H1 (cell line): Measurements from ENCODE around the gene DNA2. TPM values are rescaled to one million over a fixed set of nuclear protein-coding genes. Genes with fewer than 3 reads are reported as not detected.

Source experiments
- CTBP2 ChIP-seq: IDR thresholded peaks from 2 replicates; pipeline ENCODE4 v1.7.0; 2011; ENCODE audit warnings: borderline replicate concordance, mild to moderate bottlenecking, moderate library complexity, mixed read lengths, low read length; ENCODE audit not compliant: insufficient read depth, insufficient read length
- KDM5A ChIP-seq: fragments of 200-600 bp; IDR thresholded peaks from 2 replicates; pipeline ENCODE4 v1.7.1; 2012; ENCODE audit warnings: mild to moderate bottlenecking, low read length, inconsistent platforms, mixed read lengths
- POLR2A ChIP-seq, 2 experiments: IDR thresholded peaks; 1 replicate in 1 of 2; 2 replicates in 1 of 2; pipeline ENCODE4 v1.6.1; 2011; ENCODE audit warnings: low read depth in 2 of 2, low read length in 2 of 2, mild to moderate bottlenecking in 2 of 2; ENCODE audit errors: control extremely low read depth in 1 of 2
- RBBP5 ChIP-seq: IDR thresholded peaks from 2 replicates; pipeline ENCODE4 v1.7.1; 2012; ENCODE audit warnings: low read depth, mild to moderate bottlenecking, inconsistent platforms, low read length, moderate library complexity, borderline replicate concordance
- SAP30 ChIP-seq: fragments of 300-600 bp; sonication (generic); IDR thresholded peaks from 2 replicates; pipeline ENCODE4 v1.7.1; 2012; ENCODE audit warnings: low read length, moderate library complexity, mild to moderate bottlenecking, inconsistent platforms; ENCODE audit not compliant: insufficient read depth, insufficient replicate concordance
- SRF ChIP-seq: IDR thresholded peaks from 2 replicates; pipeline ENCODE4 v1.6.1; 2011; ENCODE audit warnings: mild to moderate bottlenecking, low read depth, low read length, moderate library complexity
- polyA plus RNA-seq, 7 experiments: library from polyadenylated mRNA; depleted of rRNA in 3 of 7; stranded (reverse) in 5 of 7; unstranded in 2 of 7; fragments of >200 nt in 5 of 7; fragments of 200-250 nt in 2 of 7; gene quantifications; 1 replicate in 5 of 7; 2 replicates in 1 of 7; 4 replicates in 1 of 7; pipeline versions ENCODE4 v1.2.1 to v1.2.3, GENCODE V29; 2011 to 2013; ENCODE audit warnings: missing spikeins in 2 of 7, mixed read lengths in 2 of 7
- total RNA-seq: library from RNA; stranded (reverse); fragmentation: NEBNext Ultra II Directional; extraction: Animal tissue kit (Norgen Biotek cat#: 25700); gene quantifications from 2 replicates; pipeline ENCODE4 v1.2.1, GENCODE V29; 2021
- TF ChIP-seq, protein P1 (sequence below): IDR thresholded peaks from 2 replicates; pipeline ENCODE4 v1.6.1; 2012; ENCODE audit warnings: low read length, inconsistent platforms
- TF ChIP-seq, protein P2 (sequence below): fragments of 300-600 bp; sonication (generic); IDR thresholded peaks from 2 replicates; pipeline ENCODE4 v1.7.1; 2012; ENCODE audit warnings: low read length, moderate library complexity, mild to moderate bottlenecking, inconsistent platforms; ENCODE audit not compliant: insufficient replicate concordance

The DNA2 gene
- total and polyA plus RNA-seq, 2 of the 8 experiments (the other 6 are each of a cell fraction or from before 2014, with no cell fraction given): 16.0 to 57.9 TPM

DNA sequence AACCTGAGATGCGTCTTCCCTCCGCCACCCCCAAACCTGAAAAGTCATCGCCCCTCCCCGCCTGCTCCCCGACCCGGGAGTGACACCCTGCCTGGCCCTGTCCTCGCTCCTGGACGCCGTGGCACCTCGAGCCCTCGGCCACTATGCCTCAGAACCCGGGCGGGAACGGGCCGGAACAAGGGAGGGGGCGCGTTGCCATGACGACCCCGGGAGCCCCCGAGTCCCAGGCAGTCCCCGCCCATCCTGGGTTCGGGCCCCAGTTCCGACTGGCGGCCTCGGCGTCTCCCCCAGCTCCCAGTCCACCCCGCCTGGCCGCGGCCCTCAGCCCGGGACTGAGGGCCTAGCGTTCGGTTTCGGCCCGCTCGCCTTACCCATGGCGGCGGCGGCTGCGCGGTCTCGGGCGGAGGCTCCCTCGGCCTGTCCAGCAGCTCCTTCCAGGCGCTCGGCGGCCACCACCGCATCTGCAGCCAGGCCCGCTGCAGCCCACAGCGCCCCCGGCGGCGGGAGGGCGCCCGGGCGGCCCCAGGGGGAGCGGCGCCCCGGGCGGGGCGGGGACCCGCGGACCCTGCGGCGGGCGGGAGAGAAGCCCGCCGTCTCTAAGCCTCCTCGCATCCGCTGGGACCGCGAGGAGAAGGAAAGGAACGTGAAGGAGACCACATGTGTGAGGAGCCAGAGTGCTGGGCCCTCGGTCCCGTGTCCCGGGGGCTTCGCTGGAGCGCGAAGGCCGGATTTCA lies 64.8 kb downstream of the DNA2 start, which contains the start of gene RUFY2 (continued):
- TF ChIP-seq, protein P1, sequence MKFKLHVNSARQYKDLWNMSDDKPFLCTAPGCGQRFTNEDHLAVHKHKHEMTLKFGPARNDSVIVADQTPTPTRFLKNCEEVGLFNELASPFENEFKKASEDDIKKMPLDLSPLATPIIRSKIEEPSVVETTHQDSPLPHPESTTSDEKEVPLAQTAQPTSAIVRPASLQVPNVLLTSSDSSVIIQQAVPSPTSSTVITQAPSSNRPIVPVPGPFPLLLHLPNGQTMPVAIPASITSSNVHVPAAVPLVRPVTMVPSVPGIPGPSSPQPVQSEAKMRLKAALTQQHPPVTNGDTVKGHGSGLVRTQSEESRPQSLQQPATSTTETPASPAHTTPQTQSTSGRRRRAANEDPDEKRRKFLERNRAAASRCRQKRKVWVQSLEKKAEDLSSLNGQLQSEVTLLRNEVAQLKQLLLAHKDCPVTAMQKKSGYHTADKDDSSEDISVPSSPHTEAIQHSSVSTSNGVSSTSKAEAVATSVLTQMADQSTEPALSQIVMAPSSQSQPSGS: no peak
- TF ChIP-seq RBBP5: peak; percentile 32; the same call in 1 of the 2 replicates
- no peak for TF ChIP-seq SRF
- TF ChIP-seq SAP30: no peak
- peak; percentile 21 to 59; a peak in 2 of 3 replicates for TF ChIP-seq POLR2A (IDR thresholded peaks at IDR 0.05; ENCODE audit: control extremely low read depth in 1 of 2, low read depth in 2 of 2, low read length in 2 of 2)
- TF ChIP-seq CTBP2: no peak
- no peak for TF ChIP-seq KDM5A
- TF ChIP-seq, protein P2, sequence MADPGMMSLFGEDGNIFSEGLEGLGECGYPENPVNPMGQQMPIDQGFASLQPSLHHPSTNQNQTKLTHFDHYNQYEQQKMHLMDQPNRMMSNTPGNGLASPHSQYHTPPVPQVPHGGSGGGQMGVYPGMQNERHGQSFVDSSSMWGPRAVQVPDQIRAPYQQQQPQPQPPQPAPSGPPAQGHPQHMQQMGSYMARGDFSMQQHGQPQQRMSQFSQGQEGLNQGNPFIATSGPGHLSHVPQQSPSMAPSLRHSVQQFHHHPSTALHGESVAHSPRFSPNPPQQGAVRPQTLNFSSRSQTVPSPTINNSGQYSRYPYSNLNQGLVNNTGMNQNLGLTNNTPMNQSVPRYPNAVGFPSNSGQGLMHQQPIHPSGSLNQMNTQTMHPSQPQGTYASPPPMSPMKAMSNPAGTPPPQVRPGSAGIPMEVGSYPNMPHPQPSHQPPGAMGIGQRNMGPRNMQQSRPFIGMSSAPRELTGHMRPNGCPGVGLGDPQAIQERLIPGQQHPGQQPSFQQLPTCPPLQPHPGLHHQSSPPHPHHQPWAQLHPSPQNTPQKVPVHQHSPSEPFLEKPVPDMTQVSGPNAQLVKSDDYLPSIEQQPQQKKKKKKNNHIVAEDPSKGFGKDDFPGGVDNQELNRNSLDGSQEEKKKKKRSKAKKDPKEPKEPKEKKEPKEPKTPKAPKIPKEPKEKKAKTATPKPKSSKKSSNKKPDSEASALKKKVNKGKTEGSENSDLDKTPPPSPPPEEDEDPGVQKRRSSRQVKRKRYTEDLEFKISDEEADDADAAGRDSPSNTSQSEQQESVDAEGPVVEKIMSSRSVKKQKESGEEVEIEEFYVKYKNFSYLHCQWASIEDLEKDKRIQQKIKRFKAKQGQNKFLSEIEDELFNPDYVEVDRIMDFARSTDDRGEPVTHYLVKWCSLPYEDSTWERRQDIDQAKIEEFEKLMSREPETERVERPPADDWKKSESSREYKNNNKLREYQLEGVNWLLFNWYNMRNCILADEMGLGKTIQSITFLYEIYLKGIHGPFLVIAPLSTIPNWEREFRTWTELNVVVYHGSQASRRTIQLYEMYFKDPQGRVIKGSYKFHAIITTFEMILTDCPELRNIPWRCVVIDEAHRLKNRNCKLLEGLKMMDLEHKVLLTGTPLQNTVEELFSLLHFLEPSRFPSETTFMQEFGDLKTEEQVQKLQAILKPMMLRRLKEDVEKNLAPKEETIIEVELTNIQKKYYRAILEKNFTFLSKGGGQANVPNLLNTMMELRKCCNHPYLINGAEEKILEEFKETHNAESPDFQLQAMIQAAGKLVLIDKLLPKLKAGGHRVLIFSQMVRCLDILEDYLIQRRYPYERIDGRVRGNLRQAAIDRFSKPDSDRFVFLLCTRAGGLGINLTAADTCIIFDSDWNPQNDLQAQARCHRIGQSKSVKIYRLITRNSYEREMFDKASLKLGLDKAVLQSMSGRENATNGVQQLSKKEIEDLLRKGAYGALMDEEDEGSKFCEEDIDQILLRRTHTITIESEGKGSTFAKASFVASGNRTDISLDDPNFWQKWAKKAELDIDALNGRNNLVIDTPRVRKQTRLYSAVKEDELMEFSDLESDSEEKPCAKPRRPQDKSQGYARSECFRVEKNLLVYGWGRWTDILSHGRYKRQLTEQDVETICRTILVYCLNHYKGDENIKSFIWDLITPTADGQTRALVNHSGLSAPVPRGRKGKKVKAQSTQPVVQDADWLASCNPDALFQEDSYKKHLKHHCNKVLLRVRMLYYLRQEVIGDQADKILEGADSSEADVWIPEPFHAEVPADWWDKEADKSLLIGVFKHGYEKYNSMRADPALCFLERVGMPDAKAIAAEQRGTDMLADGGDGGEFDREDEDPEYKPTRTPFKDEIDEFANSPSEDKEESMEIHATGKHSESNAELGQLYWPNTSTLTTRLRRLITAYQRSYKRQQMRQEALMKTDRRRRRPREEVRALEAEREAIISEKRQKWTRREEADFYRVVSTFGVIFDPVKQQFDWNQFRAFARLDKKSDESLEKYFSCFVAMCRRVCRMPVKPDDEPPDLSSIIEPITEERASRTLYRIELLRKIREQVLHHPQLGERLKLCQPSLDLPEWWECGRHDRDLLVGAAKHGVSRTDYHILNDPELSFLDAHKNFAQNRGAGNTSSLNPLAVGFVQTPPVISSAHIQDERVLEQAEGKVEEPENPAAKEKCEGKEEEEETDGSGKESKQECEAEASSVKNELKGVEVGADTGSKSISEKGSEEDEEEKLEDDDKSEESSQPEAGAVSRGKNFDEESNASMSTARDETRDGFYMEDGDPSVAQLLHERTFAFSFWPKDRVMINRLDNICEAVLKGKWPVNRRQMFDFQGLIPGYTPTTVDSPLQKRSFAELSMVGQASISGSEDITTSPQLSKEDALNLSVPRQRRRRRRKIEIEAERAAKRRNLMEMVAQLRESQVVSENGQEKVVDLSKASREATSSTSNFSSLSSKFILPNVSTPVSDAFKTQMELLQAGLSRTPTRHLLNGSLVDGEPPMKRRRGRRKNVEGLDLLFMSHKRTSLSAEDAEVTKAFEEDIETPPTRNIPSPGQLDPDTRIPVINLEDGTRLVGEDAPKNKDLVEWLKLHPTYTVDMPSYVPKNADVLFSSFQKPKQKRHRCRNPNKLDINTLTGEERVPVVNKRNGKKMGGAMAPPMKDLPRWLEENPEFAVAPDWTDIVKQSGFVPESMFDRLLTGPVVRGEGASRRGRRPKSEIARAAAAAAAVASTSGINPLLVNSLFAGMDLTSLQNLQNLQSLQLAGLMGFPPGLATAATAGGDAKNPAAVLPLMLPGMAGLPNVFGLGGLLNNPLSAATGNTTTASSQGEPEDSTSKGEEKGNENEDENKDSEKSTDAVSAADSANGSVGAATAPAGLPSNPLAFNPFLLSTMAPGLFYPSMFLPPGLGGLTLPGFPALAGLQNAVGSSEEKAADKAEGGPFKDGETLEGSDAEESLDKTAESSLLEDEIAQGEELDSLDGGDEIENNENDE: no peak
